GM15510 (cell line): Measurements from ENCODE around the gene LAGE3.

ENCODE experiments used
- POLR2A ChIP-seq: IDR thresholded peaks from 3 replicates; pipeline ENCODE4 v1.6.1; 2011; ENCODE audit warnings: borderline replicate concordance; ENCODE audit not compliant: insufficient read length; ENCODE audit errors: extremely low read depth

LAGE3 gene

GRCh38 chrX:154485150-154486051, 6.3 kb upstream of the LAGE3 start:
- TF ChIP-seq POLR2A, result no peak

DNA sequence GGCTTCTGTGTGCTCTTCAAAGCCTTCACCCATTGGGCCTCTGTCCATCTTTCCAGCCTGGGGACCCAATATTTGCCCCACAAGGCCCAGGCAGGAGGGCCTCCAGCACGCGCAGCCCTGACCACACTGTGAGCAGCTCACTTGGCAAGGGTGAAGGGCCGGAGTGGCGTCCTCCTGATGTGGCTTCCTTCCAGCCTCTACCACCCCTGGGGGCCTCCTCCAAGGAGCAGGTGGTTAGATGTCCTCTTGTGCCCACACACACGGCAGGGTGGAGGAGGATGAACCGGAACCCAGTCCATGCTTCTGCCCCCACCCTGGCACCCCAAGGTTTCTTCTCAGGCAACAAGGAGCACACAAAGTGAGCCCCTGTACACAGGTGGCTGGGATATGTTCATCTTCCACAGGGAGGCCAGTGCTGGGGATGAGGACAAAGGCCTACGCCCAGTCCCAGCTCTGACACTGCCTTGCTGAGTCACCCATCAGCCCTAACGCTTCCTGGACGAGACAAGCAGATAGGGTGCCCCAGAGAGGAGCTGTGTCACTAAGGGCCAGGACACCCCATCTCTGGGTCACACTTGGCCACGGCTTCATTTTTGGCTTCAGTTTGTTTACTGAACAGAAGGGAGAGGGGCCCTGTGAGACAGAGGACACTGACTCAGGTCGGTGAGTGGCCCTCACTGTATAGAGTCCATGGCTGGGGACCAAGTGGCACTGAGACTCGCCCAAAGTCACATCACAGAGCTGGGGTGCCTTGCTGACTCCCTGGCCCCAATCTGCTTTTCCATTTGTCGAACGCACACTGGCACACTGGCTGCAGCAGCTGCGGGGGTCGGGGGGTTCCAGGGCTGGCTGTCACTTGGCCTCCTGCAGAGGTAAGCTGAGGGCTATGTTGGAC, 5.4 kb upstream of the LAGE3 start:
- TF ChIP-seq POLR2A, result no peak

DNA sequence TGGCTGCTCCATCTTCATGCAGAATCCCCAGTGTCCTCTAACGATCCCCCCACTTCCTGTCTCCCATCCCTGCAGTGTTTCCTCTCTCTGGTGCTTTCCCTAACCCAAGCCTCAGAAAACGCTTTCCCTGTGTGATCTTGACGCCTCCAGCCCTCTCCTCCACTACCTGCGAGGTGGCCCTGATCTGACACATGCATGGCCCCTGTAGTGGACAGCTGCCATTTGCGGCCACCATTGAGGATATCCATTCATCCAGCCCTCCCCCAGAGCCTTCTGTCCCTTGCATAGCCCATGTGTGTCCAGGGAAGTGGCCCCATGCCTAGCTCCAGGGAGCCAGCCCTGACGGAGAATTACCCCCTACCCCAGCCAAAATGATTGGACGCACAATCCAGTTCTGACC, 4.2 kb upstream of the LAGE3 start:
- TF ChIP-seq POLR2A, result no peak

DNA sequence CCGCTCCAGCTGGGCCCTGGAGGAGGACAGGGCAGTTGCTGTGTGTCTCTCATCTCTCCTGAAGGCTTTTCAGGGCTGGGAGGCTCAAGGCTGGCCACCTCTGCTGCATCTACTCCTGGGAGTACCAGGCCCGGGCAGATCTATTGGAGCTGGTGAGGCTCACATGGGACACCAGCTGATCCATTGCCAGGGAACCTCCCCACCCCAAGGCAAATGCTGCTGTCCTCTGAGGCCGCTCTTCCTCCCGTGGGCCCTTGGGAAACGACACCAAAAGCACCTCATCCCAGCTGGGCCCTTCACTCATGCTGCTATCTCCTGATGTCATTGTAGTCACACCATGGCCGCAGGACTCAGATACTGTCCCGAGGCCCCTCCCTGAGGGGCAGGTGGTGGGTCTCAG, 3.7 kb upstream of the LAGE3 start:
- TF ChIP-seq POLR2A, result no peak

GRCh38 chrX:154481911-154482601, 3.0 kb upstream of the LAGE3 start:
- no peak for TF ChIP-seq POLR2A

DNA sequence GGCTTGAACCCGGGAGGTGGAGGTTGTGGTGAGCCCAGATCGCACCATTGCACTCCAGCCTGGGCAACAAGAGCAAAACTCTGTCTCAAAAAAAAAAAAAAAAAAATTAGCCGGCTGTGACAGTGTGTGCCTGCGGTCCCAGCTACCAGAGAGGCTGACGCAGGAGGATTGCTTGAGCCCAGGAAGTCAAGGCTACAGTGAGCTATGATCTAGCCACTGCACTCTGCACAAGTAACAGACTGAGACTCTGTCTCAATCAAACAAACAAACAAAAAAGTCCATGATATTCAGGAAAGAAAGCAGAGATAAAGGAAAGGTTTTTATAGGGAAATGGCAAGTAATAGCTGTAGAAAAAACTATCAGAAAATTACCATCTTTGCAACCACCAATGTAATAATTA, 2.1 kb upstream of the LAGE3 start:
- TF ChIP-seq POLR2A, result no peak

DNA sequence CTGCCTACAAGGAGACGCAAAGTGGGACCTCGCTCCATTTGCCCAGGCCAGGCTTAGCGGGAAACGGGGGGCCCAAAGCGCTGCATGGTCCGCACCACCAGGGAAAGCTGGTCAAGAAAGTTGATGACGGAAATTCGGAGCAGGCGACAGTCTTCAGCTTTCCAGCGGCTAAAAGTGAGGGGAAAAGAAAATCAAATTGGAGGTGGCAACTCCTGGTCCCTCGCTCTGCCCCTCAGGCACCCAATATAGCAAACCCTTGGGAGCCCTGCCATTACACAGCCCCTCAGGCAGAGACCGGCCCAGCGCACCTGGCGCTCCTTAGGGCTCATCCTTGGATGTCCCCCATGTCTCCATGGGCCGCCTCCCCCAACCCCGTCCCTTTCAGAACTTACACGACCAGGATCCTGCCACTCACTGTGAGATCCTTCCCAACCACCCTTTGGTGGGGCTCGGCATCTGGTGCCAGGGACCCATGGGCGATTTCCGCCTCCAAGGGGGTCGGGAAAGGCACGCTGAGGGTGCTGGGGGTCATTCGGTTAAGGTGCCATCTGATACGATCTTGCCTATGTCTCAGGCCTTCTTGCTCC, 1.1 kb downstream of the LAGE3 start:
- no peak for TF ChIP-seq POLR2A

GRCh38 chrX:154476821-154477220, 2.3 kb downstream of the LAGE3 start:
- TF ChIP-seq POLR2A, result no peak

DNA sequence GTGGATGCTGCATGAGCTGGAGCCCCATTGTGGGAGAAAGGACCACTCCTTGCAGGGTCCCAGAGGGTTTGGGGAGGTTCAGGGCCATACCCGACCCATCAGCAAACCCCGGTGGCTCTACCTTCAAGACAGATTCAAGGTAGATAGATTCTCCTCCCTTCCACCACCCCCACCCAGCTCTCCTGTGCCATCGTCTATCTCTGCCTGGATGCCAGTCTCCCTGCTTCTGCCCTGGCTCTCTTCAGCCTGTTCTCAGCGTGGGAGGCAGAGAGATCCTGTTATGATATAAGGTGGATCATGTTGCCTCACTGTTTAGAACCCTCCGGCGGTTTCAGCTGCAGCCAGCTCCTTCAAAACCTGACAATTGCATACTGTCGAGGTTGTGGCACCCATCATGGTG, 5.4 kb downstream of the LAGE3 start:
- no peak for TF ChIP-seq POLR2A

DNA sequence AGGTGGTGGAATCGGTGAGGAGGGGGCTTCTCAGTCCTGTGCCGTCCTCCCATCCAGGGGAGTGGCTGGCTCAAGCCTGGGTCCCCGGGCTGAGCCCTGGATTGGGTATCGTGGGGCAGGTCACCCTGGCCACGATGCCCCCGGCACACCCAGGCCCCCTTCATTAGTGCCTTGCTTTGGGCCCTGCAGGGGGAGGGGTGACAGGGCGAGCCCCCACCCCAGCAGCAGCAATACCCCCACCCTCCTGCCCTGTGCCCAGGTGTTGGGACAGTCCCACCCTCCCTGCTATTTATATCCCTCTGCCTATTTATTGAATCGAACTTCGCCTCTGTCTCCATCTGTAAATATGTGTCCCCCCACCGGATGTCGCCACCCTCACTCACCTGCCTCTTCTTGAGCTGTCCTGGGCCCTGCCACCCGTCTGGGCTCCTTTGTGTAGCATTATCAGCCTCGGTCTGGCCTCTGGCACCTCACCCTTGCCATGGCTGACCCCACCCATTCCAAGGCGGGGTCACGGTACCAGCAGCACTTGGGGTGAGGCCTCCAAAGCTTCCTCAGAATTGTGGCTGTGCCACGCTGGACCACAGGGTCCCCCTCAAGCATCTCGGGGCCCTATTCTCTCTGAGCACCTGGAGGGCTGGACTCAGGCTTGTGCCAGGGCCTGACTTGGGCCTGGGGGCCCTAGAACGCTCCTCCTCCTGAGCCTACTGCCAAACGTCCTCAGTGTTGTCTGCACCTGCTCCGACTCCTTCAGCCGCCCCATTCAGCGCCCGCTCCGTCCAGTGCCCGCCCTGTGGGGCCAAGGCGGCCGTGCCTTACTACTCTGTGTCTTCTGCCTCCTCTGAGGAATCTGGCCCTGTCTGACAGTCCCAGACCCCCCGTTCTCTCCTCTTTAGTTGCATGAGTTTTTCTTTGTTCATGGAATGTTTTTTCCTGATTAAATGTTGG, 6.1 kb downstream of the LAGE3 start:
- TF ChIP-seq POLR2A, result no peak

DNA sequence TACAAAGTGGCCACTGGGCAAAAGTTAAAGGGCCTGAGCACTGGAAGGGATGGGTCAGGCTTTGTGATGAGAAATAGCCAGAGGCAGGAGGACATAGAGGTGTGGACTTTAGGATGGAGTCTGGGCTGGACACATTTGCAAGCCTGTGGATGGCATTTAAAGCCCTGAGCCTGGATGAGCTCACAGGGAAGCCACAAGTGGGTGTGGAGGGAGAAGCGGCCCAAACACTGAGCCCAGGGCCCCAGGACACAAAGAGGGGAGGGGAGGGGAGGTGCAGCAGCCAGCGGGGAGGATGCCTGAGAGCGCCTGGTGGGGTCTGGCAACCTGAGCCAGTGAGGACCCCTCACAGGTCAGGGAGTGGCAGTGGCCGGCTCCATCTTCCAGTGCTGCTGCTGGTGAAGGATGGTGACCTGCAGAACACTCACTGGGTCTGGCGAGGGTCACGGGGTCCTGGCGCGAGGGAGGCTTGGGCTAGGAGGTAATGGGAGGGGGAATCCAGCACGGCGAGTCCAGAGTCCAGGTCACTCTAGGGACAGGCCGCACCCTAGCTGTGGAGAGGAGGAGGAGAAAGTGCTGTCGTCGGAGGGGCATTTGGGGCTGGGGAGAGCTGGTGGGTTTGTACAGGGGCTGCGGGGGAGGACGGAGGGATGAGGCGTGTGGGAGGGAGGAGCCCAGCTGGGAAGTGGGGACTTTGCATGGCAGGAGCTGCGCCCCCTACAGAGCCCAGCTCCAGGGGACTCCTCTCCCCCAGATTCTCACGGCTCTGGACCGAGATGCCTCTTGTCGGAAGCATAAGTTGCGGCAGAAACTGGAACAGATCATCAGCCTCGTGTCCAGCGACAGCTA, 7.0 kb downstream of the LAGE3 start:
- TF ChIP-seq POLR2A, result no peak

GRCh38 chrX:154470914-154471568, 8.0 kb downstream of the LAGE3 start:
- no peak for TF ChIP-seq POLR2A
